ENCODE results near the gene GCLC.
"Not testable (repeated sequence)": the region's sequence is repeated elsewhere in the genome, so short reads cannot be mapped to it uniquely, and the experiment has no call there.

GCLC gene

DNA sequence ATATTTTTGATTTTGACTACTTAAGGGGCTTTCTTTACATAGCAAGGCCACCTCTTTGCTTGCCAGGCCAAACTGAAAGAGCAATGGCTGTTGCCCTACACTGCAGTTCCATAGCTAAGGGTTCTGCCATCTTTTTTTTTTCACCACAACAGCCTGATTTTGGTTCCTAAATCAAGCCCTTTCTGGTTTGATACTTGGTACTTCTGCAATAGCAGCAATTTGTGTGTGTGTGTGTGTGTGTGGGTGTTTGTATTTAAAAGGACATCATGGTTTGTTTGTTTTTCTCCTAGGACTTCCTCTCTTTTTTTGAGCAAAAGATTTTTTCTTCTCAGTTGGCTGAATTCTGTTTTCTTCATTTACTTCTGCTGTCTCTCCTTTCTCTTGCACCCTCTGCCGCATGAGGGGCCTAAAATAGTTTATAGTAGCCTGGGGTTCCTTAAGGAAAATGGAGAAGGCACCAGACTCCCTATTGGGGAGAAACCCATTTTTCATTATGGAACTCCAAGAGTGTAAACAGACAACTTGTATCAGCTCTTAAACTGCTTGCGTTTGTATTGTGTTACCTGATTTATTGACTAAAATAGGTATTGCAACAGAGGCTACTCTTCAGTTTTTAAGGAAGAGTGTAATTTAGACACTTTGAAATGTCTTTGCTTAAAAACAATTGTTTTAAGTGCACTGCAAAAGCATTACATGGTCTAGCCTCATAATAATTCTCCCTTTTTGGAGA, 12.2 kb upstream of the GCLC start:
- DNase-seq, result no peak

DNA sequence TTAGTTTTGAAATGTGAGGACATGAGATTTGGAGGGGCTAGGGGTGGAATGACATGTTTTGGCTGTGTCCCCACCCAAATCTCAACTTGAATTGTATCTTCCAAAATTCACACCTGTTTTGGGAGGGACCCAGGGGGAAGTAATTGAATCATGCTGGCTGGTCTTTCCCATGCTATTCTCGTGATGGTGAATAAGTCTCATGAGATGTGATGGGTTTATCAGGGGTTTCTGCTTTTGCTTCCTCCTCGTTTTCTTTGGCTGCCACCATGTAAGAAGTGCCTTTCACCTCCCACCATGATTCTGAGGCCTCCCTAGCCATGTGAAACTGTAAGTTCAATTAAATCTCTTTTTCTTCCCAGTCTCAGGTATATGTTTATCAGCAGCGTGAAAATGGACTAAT, 8.7 kb upstream of the GCLC start:
- DNase-seq, result not testable (repeated sequence)

DNA sequence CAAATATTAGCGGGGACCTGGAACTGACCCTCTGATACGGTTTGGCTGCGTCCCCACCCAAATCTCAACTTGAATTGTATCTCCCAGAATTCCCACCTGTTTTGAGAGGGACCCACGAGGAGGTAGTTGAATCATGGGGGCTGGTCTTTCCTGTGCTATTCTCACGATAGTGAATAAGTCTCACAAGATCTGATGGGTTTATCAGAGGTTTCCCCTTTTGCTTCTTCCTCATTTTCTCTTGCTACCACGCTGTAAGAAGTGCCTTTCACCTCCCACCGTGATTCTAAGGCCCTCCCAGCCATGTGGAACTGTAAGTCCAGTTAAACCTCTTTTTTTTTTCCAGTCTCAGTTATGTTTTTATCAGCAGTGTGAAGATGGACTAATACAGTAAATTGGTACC, 6.8 kb upstream of the GCLC start:
- not testable (repeated sequence) for DNase-seq

- peak; percentile 93 to 95 for DNase-seq
These were observed 3.1 kb upstream of the GCLC start for GRCh38 chr6:53547811-53548496.

DNA sequence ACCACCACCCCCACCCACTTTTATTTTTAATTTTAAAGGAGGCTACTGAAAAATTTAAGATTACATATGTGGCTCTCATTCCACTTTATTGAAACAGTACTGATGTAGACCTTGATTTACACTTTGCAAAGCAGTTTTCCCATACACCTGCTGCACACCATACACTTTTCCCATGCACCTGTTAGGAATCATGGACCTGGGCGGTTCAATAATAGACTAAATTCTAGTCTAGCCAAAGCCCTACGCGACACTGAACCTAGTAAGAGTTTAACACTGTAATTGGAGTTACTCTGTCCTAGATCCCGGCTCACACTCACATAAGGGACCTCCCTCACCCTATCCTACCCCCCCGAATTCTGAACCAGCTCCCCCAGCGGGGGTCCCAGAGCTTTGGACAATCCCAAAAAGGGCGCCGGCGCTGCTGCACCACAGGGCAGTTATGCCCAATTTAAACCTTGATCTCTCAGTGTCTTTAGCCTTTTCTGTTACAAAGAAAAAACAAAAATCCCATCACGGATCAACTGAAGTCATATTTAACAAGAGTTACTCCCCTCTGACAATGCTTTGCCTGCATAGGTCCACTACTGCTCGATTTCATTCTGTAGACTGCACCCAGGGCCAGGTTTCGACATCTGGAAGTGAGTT, 2.4 kb upstream of the GCLC start:
- DNase-seq, result no peak

DNA sequence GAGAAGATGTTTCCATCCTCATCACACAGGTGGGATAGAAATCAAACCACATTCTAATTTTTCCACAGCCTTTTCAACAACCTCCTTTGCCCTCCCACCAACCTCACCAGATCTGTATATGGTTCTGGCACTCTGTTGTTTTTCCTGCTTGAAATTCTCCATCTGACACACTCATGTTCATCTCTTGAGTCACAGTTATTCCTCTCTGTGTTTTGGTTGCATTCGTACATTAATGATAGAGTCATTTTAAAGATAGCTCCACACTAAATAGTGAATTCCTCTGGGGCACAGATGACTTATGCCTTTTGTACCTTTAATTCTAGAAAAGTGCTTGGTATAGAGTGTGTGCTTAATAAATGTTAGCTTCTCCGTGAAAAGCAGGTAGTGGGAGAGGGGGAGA, 1.4 kb upstream of the GCLC start:
- no peak for DNase-seq

DNA sequence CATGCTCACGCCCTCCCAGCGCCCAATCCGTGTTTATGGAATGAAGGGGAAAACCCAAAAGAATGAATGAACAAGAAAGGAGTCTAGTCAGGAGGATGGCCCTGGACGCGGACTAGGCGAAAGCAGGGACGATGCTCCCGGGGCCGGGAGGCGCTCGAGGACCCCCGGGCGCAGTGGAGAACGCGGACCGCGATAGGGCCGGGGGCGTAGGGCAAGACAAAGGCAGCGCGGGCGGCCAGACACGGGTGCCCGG, 758 bp downstream of the GCLC start:
- peak in 1 of 2 experiments; percentile 53 for DNase-seq

GRCh38 chr6:53543359-53544216, 1.3 kb downstream of the GCLC start:
- DNase-seq, result no peak

DNA sequence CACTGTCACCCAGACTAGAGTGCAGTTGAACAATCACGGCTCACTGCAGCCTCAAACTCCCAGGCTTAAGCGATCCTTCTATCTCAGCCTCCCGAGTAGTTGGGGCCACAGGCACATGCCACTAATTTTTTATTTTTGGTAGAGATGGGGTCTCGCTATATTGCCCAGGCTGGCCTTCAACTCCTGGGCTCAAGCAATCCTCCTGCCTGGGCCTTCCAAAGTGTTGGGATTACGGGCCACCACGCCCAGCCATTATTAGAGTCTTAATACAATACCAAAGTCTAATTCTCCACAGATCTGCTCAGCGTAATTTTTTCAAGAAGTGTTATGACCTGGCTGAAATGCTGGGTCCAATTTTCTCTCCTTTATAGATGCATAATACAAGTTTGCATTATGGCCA, 3.0 kb downstream of the GCLC start:
- no peak for DNase-seq

DNA sequence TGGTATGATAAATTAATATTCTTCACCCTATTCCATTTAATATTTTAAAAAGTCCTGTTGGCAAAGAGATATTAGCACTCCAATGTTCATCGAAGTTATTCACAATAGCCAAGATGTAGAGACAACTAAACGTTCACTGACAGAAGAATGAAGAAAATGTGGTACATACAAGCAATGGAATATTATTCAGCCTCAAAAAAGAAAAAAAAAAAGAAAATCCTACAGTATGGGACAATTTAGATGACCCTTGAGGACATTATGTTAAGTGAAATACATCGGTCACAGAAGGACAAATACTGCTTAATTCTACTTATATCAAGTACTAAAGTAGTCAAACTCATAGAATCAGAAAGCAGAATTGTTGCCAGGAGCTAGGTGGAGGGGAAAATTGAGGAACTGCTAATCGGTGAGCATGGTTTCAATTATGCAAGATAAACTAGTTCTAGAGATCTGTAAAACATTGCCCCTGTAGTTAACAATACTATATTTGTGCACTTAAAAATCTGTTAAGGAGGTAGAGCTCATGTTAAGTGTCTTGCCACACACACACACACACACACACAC, 4.7 kb downstream of the GCLC start:
- DNase-seq, result no peak

GRCh38 chr6:53539561-53539960, 5.3 kb downstream of the GCLC start:
- DNase-seq, result no peak

DNA sequence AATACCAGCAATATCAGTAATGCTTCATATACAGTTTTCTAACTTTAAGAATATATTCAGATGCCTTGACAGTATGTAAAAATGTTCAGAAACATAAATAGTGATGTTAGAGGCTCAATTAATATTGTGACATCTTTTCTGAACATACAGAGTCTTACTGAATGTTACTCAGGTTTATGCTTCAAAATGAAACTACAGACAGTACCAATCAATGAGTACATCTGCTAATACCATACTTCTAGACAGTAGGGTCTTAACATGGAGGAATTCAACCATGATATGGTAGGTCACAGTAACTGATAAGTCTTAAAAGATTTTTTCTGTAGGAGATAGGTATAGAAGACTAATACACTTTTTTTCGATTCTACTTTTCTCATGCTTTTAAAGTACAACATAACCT, 8.3 kb downstream of the GCLC start:
- DNase-seq, result no peak

- no peak for DNase-seq
These were observed 12.0 kb downstream of the GCLC start for GRCh38 chr6:53532942-53533341.

DNA sequence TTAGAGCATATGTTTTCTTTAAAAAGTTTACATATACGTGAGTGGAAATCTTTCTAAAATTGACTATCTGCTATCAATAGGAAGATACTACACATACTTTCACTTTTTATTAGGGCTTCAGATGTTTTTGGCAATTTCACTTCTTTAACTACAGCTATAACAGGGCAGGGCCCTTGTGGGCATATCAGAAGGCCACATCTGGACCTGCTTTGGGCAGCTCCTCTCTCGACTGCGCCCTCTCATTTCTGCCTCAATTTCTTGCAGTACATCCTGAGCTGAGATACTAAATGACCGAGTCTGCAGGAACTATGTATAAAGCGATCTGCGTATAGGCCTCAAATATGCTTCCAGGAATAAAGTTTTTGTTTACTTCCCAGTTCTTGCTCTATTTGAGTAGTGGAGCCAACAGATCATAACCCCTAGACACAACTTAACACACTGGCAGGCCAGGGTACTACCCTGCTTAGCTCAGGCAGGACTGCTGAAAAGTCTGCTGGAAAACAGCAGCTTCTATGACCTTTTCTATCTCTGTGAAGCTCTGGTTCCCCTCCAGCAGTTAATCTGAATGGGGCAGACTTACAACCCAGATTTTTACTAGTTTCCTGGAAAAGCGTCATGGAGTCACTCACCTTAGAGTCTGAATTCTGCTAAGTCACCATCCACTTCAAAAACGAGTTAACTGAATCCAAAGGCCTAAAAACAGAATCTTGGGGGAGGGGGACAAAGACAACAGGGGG, 12.7 kb downstream of the GCLC start:
- DNase-seq, result no peak

DNA sequence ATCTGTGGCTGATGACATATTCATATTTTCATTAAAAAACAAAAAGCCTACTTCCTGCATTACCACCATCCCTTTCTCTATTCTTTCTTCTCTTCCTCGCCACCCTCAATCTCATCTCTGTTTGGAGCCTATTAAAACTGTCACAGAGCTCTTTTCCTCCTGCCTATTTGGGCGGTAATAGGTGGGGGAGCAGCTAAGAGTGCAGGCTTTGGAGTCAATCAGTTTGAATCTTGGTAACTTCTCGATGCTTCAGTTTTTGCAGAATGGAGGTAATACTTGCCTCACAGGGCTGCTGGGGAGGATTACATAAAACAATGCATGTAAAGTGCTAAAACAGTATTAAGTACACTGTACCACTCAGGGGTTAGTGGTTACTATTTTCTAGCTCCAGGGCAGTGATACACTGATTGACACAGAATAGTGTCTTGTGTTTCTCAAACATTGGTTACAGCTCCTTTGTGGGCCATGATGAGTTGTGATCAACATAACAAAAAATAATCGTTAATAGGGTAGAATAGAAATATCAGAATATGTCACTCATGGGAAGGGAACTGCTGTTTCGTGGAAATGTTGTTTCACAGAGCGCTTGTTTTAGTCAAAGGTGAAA, 14.0 kb downstream of the GCLC start:
- no peak for DNase-seq

DNA sequence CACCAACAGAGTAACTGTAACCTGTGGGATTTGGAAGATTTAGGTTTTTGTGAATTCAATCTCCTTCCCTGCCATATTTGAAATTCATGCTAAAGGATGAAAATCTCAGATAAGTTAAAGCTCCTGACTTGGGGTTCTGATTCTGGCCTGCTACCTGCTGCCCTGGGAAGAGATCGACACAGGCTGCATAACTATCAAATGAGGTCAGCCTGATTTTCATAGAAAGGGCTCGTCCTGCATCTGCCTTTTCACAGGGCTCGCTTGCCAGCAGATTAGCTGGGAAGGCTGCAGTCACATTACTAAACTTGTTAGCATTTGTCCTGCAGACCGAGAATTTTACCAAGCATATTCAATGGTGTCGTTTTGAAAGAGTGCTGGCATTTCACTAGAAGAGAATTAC, 14.6 kb downstream of the GCLC start:
- DNase-seq, result no peak

GRCh38 chr6:53529324-53530036, 15.4 kb downstream of the GCLC start:
- no peak for DNase-seq

DNA sequence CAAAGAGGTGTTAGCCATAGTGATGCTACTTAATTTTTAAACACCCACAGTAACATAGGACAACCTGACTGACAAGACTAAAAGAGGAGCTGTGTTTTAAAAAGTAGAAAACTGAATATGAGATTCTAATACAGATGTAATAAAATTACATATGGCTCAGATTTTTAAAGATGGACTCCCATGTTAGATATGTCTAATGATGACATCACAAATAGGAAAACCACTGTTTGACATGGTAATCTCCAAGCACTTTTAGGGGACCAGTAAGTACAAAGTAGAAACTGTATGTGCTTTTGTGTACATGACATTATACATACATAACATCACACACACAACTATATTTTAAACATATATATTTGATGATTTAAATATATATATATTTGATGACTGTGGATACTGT, 16.8 kb downstream of the GCLC start:
- DNase-seq, result no peak

- no peak for DNase-seq
These were observed 17.6 kb downstream of the GCLC start for GRCh38 chr6:53527249-53527765.

DNA sequence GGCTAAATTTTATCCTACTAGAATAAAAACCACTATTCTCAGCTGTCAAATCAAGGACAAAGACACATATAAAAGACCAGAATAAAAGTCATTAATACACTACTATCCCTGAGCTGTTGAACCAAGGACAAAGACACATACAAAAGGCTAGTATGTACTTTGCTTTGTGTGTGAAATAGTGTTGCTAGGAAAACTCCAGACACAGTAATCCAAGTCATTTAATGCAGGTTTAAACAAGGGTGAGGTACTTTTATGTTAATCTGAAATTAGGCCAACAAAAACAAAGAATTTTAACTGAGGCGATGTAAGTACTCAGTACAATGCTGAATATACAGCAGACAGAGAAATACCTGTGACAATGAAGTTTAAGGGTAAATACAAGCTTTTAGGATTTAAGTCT, 18.9 kb downstream of the GCLC start:
- DNase-seq, result no peak

DNA sequence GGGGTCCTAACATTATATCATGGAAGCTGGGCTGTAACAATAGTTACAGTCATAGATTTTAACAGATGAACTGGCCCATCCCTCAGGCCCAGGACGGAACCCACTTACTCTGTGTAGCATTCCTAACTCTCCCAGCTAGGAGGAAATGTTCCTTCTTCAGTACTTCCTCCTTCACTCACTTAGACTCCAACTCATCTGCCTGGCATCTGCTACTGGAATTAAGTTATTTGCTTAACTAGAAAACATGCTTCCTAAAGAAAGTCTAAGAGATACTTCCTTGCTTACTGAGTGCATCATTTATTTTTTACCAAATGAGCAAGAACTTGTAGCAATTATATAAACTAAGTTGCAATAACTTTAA, 20.5 kb downstream of the GCLC start:
- no peak for DNase-seq
